Transverse colon (tissue), 4 donors: ENCODE data around the gene SPTBN1. TPM values are rescaled to one million over a fixed set of nuclear protein-coding genes. Genes with fewer than 3 reads are reported as not detected.

Source experiments
- DNase-seq: peaks from one replicate; pipeline ENCODE4 v3.0.0-alpha.2; 2019
- H3K27ac ChIP-seq, 4 donors: fragments of 200-600 bp; sonication (generic); 2 replicates each; pipeline ENCODE4 v1.5.1; 2016 to 2018; ENCODE audit warnings: inconsistent platforms in 4 of 4
- H3K27me3 ChIP-seq: fragments of 200-600 bp; sonication (generic); 2 replicates; pipeline ENCODE4 v1.5.1; 2017; ENCODE audit warnings: inconsistent platforms
- H3K36me3 ChIP-seq, 4 donors: fragments of 200-600 bp; sonication (generic); 2 replicates each; pipeline ENCODE4 v1.5.1; 2017 to 2019; ENCODE audit warnings: inconsistent platforms in 4 of 4
- H3K4me1 ChIP-seq, 4 donors: fragments of 200-600 bp; sonication (generic); 2 replicates each; pipeline ENCODE4 v1.5.1; 2017 to 2020; ENCODE audit warnings: inconsistent platforms in 4 of 4
- H3K4me3 ChIP-seq, 4 donors: fragments of 200-600 bp; sonication (generic); 1 replicate in 1 of 4; 2 replicates in 3 of 4; pipeline versions ENCODE4 v1.5.1 to v1.6.1; 2017 to 2019; ENCODE audit warnings: inconsistent platforms in 4 of 4
- H3K9me3 ChIP-seq, 2 donors: fragments of 200-600 bp; sonication (generic); 2 replicates each; pipeline ENCODE4 v1.5.1; 2017 to 2019; ENCODE audit warnings: inconsistent platforms in 2 of 2
- CTCF ChIP-seq, 5 experiments: fragments of 200-600 bp in 3 of 5; fragments of 450-650 bp in 2 of 5; sonication (generic) in 3 of 5; IDR thresholded peaks; 1 replicate in 2 of 5; 2 replicates in 3 of 5; pipeline ENCODE4 v1.5.1; 2016 to 2017; ENCODE audit warnings: antibody characterized with exemption in 5 of 5, inconsistent platforms in 3 of 5, mild to moderate bottlenecking in 2 of 5, moderate library complexity in 1 of 5
- EP300 ChIP-seq: sonication (generic); formaldehyde crosslinking; IDR thresholded peaks from one replicate; pipeline ENCODE4 v1.6.1; 2017; ENCODE audit warnings: antibody characterized with exemption, low read depth
- POLR2A ChIP-seq: fragments of 450-650 bp; IDR thresholded peaks from one replicate; pipeline ENCODE4 v1.6.1; 2016; ENCODE audit warnings: antibody characterized with exemption, mild to moderate bottlenecking, moderate library complexity
- POLR2AphosphoS5 ChIP-seq, 3 donors: sonication (generic); formaldehyde crosslinking; IDR thresholded peaks; one replicate each; pipeline ENCODE4 v1.6.1; 2016; ENCODE audit warnings: antibody characterized with exemption in 3 of 3
- WGBS, 2 donors: methylation state at CpG; one replicate each; pipeline ENCODE4 v1.1.5; 2018; ENCODE audit warnings: low coverage in 1 of 2; 5-methylcytosine and 5-hydroxymethylcytosine counted together
- in situ Hi-C, 4 donors: fragments of 200-750 bp; cut with MboI; loops; one replicate each; pipeline versions ENCODE4 v1.15.0 to v1.15.1; 2017; ENCODE audit warnings: low sequenced_read_pairs in 3 of 4, low pct_ligation_motif_present in 1 of 4, low pct_unique_long_range_greater_than_20kb in 1 of 4
- intact Hi-C: fragments of 100-400 bp; cut with DNase I; formaldehyde crosslinking; loops from one replicate; pipeline ENCODE4 v1.15.1; 2023; ENCODE audit warnings: low total_unique reads
- total RNA-seq, 4 donors: library from RNA; depleted of rRNA; stranded (reverse); fragments of >200 nt; gene quantifications; one replicate each; pipeline ENCODE4 v1.1.0, GENCODE V29; 2016

SPTBN1 gene
- total RNA-seq, 4 donors from 2014 or later: 269 to 301 (median 285) TPM

DNA sequence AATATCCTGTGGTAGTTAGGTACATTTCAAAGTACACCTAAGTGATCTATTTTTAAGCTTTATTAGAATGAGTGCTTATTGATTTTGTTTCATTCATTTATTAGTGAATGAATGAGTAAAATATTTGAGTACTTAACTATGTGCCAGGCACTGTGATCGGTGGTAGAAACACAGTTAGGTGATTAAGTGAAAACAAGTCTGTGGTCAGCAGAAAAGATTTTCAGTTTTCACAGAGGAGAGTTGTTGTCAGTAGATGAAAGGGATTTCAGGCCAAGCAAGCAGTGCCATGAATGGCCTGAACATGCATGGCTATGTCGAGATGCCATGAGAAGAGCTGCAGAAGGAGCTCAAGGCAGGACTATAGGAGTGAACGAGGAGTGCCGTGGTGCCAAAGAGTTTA, 85.9 kb downstream of the SPTBN1 start:
- Histone ChIP-seq H3K9me3 (no peaks in the 10 kb centered on the region), H3K27me3 (no peaks in the 10 kb centered on the region), H3K4me3 (no peak overlapping the region), H3K36me3 (no peaks in the 10 kb centered on the region), H3K27ac (no peak overlapping the region), H3K4me1 (peaks cover 16 to 32% (median 23%) of the 10 kb centered on the region in 4 donors)
- in situ Hi-C loops (no loop called here), intact Hi-C loops (no loop called here)
- no peak for TF ChIP-seq EP300
- TF ChIP-seq CTCF (IDR thresholded peaks at IDR 0.05): no peak
- no peak for TF ChIP-seq POLR2AphosphoS5 (IDR thresholded peaks at IDR 0.05)
- TF ChIP-seq POLR2A: no peak
- WGBS, 2 donors: 68 to 92% methylated on average over 4 of the region's 4 CpGs
- DNase-seq: no peak

- 32 to 37% methylated on average over 3 of the region's 3 CpGs for WGBS, 2 donors
- Histone ChIP-seq H3K27me3 (no peaks in the 10 kb centered on the region), H3K4me1 (peaks cover 23 to 50% (median 29%) of the 10 kb centered on the region in 4 donors), H3K36me3 (no peaks in the 10 kb centered on the region), H3K4me3 (no peak overlapping the region), H3K27ac (peak overlapping the region in 2 of 4 donors; percentile 24 to 41), H3K9me3 (no peaks in the 10 kb centered on the region)
- TF ChIP-seq CTCF (IDR thresholded peaks at IDR 0.05): no peak
- no peak for TF ChIP-seq POLR2A
- TF ChIP-seq EP300: no peak
- TF ChIP-seq POLR2AphosphoS5 (IDR thresholded peaks at IDR 0.05): no peak
- DNase-seq: no peak
- in situ Hi-C loops (no loop called here), intact Hi-C loops (no loop called here)
Observed at GRCh38 chr2:54543733-54544396, 87.7 kb downstream of the SPTBN1 start.

GRCh38 chr2:54545702-54546450, 89.7 kb downstream of the SPTBN1 start:
- 42 to 53% methylated on average over 2 to 3 of the region's 3 CpGs for WGBS, 2 donors
- in situ Hi-C loops: no loop called here
- Histone ChIP-seq H3K4me1 (peaks cover 31 to 68% (median 45%) of the 10 kb centered on the region in 4 donors), H3K9me3 (no peaks in the 10 kb centered on the region), H3K4me3 (no peak overlapping the region), H3K27ac (peak overlapping the region; percentile 71 to 76 (median 75)), H3K27me3 (no peaks in the 10 kb centered on the region), H3K36me3 (no peaks in the 10 kb centered on the region)
- DNase-seq: no peak
- intact Hi-C loops: no loop called here
- TF ChIP-seq POLR2AphosphoS5 (IDR thresholded peaks at IDR 0.05) (peak in 2 of 3 donors; percentile 46 to 47), POLR2A (no peak)

DNA sequence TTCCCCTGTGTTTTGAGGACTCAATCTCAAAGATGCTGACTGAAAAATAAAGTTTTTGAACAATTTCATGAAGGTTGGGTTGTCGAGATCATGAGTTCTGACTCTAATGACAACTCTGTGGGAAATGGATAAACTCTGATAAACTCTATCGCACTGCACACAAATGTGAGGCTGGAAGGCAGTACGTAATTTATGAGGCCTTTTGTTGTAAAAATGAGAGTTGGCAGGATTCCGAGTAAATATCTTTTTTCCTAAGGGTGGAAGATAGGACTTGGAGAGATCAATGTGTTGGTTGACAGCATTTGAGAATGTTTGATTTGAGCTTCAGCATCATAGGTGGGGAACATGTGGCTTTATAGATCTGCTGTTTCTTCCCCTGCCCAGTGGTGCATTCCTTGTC, 90.4 kb downstream of the SPTBN1 start:
- Histone ChIP-seq H3K36me3 (no peaks in the 10 kb centered on the region), H3K4me1 (peaks cover 38 to 75% (median 51%) of the 10 kb centered on the region in 4 donors), H3K4me3 (no peak overlapping the region), H3K9me3 (no peaks in the 10 kb centered on the region), H3K27me3 (no peaks in the 10 kb centered on the region), H3K27ac (peak overlapping the region; percentile 71 to 76 (median 75))
- no peak for DNase-seq
- WGBS, 2 donors: 47 to 57% methylated on average over 1 to 4 of the region's 4 CpGs
- in situ Hi-C loops (no loop called here), intact Hi-C loops (no loop called here)
- no peak for TF ChIP-seq POLR2A
- no peak for TF ChIP-seq EP300
- TF ChIP-seq CTCF (IDR thresholded peaks at IDR 0.05): no peak
- no peak for TF ChIP-seq POLR2AphosphoS5 (IDR thresholded peaks at IDR 0.05)
